ELR (cell line): Measurements from ENCODE around the gene PIKFYVE.
"Not testable (repeated sequence)": the region's sequence is repeated elsewhere in the genome, so short reads cannot be mapped to it uniquely, and the experiment has no call there.

Experiments
- DNase-seq: peaks from one replicate; pipeline ENCODE4 v3.0.0-alpha.2; 2015; ENCODE audit warnings: low read depth

The PIKFYVE gene

DNA sequence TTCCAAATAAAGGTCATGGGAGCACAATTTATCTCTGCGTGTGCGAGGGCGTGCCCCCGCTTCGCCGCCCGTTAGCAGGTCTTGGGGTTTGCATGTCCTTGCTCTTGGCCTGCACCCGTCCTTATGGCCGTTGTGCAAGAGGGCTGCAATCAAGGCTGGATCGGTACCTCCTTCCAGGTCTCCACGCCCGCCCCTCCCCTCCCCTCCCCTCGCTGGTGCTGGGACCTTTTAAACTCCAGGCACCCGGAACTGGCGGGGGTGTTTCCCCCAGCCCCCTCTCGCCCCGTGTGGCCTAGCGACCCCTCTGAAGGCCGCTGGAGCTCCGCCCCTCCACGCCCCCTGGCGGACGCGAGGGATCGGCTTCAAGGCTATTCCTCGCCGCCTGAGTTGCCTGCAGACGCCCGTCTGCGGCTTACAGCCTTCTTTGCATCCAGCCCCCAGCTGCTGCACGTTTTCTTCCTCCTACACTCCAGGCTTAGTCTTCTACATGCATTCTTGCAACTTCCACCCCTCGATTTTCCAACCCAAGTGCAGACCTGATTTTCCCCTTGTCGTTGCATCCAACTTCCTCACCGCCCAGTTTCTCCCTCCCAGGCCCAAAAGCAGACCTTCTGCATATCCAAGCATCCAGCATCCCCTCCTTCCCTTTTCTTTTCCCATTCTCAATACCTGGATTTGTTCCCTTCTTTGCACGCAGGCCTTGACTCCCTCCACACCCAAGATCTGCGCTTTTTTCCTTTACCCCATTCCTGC is 11.8 kb upstream of the PIKFYVE start:
- peak; percentile 81 for DNase-seq

DNA sequence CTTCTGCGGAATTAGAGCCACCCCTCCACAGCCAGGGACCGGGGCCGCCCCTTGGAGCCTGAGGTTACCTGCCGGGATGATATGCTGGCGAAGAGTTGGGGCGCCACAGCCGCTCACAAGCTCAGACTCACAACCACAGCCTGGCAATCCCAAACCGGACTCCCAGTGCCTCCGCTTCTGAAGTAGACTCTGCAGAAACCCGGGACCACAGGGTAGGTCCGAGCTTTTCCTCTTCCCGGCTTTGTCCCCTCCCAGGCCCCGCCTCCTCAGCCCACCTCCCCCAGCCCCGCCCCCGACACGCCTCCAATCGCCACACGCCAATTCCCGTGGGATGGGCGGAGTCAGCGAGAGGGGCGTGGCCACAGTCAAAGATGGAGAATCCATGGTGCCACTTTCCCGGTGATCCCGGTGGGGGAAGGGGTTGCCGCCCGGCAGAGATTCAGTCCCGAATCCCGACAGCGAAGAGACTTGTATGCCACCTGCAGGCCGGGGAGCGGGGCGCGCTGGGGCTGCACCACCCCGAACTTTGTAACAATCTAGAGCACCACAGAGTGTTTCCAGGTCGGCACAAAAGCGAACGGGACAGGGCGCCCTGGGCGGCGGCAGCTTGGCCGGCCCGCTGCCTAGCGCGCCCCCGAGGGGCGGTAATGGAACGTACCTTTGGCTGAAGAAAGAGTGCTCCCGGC is 11.0 kb upstream of the PIKFYVE start, which contains the start of gene IDH1:
IDH1 (minus strand) TSS at position 201 of the 686 bp plus-strand sequence. CDS start 3,520 bp downstream, outside the sequence.
- DNase-seq, result peak; percentile 96

- no peak for DNase-seq
Observed at GRCh38 chr2:208255557-208256106, 10.4 kb upstream of the PIKFYVE start.

- peak; percentile 30 for DNase-seq
Observed at GRCh38 chr2:208256192-208256782, 9.8 kb upstream of the PIKFYVE start.

GRCh38 chr2:208256849-208257813 is 8.9 kb upstream of the PIKFYVE start:
- not testable (repeated sequence) for DNase-seq

DNA sequence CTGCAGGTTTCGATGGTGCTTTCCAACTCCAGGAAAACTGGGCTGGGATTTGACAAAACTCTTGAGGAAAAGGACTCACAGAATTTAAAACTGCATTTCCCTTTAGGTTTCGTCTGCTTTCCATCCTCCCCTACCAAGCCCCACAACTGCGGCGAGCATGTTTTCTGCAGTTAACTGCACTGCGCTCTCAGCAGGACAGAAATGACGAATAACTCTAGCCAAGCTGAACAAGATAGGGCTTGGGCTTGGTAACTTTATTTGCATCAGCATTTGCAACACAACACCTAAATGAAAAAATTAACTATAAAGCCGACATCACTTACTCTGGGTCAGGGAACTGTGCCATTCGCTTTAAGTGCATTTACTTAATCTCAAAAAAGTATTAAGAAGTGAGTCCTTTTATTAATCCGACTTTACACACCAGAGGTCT is 669 bp upstream of the PIKFYVE start:
- DNase-seq, result peak; percentile 55

DNA sequence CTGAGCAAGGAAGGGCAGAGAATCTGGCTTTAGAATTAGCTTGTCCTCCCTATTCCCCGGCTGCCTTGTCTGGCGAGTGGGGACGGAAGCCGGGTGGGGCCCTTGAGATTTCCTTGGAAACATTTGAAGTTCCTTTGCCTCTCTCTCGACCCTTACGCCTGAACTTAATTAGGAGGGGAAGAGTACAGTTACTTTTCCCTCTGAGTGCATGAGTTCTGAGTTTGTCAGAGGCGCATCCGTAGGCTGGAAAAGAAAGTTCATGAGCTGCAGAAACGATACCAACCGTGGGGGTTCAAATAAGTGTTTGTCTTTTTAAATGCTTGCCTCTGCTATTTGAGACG is 468 bp downstream of the PIKFYVE start:
- no peak for DNase-seq

DNA sequence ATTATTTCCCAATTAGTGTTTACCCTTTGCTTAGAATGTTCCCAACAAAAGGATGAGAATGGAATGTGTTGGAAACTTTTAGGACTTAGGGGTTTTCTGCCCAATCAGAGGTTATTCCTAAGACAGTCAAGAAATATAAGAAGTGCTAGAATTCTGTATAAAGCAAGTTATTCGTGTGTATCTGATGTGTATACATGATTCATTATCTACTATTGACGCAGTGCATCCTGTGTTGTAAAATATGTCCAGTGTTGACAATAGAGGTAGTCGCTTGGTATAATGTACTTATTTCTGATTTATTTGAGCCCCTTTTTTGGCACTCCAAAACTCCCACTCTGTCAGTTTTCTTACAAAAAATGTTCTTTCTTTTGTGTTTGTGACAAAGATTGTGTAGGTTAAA is 881 bp downstream of the PIKFYVE start:
- DNase-seq, result peak; percentile 55

DNA sequence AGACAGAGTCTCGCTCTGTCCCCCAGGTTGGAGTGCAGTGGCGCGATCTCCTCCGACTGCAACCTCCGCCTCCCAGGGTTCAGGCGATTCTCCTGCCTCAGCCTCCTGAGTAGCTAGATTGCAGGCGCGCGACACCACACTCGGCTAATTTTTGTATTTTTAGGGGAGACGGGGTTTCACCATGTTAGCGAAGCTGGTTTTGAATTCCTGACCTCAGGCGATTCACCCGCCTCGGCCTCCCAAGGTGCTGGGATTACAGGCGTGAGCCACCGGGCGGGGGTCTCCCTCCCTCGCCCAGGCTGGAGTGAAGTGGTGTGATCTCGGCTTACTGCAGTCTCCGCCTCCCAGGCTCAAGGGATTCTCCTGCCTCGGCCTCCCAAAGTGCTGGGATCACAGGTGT is 1.5 kb downstream of the PIKFYVE start:
- not testable (repeated sequence) for DNase-seq

DNA sequence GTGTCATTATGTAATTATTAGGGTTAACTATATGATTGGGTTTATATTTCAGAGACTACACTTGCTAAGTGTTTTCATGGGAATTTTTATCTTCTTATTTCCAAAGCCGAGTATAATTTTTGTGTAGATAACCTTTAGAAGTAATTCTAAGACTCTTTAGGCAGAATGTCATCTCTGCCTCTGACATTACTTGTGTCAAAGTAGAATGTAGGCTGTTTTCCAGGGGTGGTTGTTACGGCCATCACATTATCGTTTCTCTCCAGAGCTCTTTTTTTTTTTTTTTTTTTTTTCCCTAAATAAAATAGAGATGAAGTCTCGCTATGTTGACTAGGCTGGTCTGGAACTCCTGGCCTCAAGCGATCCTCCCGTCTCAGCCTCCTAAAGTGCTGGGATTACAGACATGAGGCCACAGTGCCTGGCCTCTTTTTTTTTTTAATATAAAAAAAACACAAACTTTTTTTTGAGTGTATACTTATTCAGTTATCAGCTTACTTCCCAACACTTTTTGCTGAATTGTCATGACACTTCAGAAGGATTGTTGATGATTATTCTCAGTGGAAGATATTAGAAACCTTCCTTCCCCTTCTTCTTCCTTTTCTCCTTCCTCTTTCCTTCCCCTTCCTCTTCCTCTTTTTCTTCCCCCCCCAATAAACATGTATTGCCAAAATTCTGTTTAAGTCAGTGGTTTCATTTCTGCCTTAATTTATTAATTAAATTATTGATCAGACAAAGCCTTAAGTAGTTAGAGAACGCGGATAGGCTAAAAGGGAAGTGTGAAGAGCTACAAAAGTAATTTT is 2.3 kb downstream of the PIKFYVE start:
- no peak for DNase-seq

- DNase-seq, result peak; percentile 15
Observed at GRCh38 chr2:208269091-208269490, 3.0 kb downstream of the PIKFYVE start.

DNA sequence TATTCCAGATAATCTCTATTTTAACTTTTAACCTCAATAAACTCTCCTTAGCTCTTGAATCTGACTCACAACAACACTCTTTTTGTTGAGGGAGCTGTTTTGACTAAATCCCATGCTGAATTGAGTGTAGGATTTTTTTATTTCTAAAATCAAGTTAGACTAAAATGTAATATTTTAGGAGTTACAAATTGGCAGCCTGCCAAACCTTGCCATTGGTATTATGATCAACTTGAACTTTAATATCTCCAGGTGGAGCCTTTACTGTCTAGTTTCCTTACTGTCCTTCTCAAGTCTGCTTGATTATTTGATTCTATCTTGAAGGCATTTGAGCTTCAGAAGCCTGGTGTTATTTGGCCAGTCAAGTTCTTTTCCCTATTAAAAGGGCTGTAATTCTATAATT is 8.7 kb downstream of the PIKFYVE start:
- no peak for DNase-seq

DNA sequence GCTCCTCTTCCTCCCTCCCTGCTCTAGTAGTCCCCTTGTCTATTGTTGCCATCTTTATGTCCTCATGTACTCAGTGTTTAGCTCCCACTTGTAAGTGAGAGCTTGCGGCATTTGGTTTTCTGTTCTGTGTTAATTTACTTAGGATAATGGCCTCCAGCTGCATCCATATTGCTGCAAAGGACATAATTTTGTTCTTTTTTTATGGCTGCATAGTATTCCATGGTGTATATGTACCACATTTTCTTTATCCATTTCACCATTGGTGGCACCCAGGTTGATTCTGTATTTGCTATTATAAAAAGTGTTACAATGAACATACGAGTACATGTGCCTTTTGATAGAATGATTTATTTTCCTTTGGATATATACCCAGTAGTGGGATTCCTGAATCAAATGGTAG is 12.5 kb downstream of the PIKFYVE start:
- DNase-seq, result no peak

GRCh38 chr2:208279236-208279635 is 13.2 kb downstream of the PIKFYVE start:
- no peak for DNase-seq

DNA sequence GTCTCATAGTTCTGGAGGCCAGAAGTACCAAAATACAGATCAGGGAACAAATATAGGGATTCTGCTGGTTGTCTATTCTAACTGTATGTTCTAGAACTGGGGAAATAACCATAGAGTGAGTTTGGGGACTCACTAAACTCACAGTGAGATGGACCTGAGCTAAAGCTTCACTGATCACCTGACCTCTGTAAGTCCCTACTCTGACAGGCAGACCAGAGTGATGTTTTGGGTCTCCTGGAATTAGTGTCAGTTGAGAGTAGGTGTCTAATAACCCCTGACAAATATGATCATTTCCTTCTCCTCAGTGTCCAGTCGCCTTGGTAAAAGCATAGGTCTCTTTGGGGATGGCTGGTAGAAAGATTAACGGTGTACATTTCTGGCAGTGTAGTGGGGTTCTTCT is 14.2 kb downstream of the PIKFYVE start:
- no peak for DNase-seq

- peak; percentile 47 for DNase-seq
Observed at GRCh38 chr2:208280933-208281332, 14.9 kb downstream of the PIKFYVE start.

DNA sequence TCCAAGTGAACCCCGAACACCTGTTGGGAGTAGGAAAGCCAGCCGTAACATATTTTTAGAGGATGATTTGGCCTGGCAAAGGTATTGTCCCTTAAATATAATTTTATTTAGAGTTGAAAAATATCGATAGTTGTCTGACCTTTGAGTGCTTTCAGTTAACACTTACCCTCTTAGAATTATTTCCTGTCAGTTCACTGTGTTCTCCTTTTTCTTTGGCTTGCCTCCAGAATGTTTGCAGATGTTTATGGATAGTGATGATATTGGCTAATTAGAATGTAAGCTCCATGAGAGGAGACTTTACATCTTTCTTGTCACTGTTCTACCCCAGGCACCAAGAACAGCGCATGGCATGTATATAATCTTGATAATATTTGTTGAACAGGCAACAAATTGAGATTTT is 19.8 kb downstream of the PIKFYVE start:
- DNase-seq, result no peak

DNA sequence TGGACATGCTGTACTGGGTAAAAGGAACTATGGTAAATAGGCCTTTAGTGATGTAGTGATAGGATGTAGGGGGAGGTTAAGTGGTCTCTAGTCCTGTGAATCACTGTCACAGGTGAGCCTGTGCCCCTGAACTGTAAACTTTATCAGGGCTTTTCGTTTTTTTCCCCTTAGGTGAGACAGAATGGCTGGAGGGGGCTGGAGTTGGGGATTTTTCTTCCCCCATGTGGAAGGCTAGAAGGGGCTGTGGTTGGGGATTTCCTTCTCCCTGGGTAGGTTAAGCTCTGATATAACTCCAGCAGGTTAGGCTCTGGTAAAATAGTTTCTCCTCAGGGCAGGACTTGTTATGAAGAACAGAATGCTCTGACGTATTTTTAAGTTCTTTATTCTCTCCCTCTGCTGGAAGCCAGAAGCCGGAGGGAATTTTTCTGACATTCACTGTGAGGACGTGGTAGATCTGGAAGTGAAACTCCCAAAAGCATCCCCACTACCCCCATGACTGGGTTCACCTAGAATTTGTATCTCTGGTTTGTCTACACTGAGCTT is 28.5 kb downstream of the PIKFYVE start:
- no peak for DNase-seq

GRCh38 chr2:208295834-208296233 is 29.8 kb downstream of the PIKFYVE start:
- DNase-seq, result no peak

DNA sequence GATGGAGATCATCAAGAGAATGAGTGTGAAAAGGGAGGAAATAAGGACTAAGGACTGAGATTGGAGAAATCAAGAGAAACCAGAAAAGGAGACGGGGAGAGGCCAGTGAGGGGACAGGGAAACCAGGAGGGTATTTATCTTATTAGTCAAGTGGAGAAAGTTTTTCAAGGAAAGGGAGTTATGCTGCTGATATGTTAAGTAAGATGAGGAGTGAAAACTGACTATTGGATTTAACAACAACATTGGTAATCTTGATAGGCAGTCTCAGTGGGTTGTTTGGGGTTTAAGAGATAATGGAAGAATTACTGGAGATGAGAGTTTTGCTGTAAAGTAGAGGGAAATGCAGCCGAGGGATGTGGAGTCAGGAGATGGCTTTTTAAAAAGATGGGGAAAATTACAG is 30.6 kb downstream of the PIKFYVE start:
- DNase-seq, result no peak

DNA sequence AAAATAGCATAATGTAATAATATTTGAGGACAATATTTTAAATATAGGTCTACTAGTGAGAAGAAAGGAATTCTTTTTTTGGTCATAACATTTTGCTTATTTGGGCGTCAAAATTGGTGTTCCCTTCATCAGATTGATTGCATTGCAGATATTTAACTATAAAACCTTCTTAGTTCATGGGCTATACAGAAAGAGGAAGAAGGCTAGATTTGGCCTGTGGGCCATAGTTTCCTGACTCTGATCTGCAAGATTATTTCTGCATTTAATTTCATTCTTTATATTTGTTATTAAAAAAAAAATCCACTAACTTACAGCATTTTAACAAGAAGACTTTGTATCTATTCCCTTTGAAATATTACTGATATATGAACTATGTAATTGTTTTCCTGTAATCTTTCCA is 31.9 kb downstream of the PIKFYVE start:
- DNase-seq, result no peak
